PC-9 (cell line): ENCODE measurements around the gene IGLL1. TPM values are rescaled to one million over a fixed set of nuclear protein-coding genes. Genes with fewer than 3 reads are reported as not detected.

Experiments used
- BruUV-seq: library from RNA; stranded (reverse); fragments of 400-500 nt; replicated peaks from 2 replicates; lab custom pipeline; 2021; lab: Mats Ljungman, UMichigan
- CTCF ChIA-PET: fragments of 300-600 bp; sonication (Branson Sonifier 250); formaldehyde crosslinking; loops from one replicate; lab custom pipeline; 2022; ENCODE audit warnings: antibody characterized with exemption; lab: Charles Lee
- POLR2A ChIA-PET: fragments of 300-600 bp; sonication (Branson Sonifier 250); formaldehyde crosslinking; loops from one replicate; lab custom pipeline; 2022; ENCODE audit warnings: antibody characterized with exemption; ENCODE audit not compliant: unreplicated experiment; lab: Charles Lee
- DNase-seq, 2 experiments: peaks; one replicate each; pipeline versions ENCODE4 v3.0.0 to v3.0.0-alpha.2; 2015 to 2022; ENCODE audit warnings: mixed read lengths in 1 of 2
- H2AFZ ChIP-seq: fragments of 200-600 bp; sonication (generic); 2 replicates; pipeline ENCODE4 v1.8.1; 2017; ENCODE audit warnings: antibody characterized with exemption
- H3F3A ChIP-seq: fragments of 200-600 bp; sonication (generic); 2 replicates; pipeline ENCODE4 v1.8.1; 2017; ENCODE audit warnings: antibody characterized with exemption, mild to moderate bottlenecking, low read depth; ENCODE audit not compliant: insufficient read depth
- H3K27ac ChIP-seq: fragments of 200-600 bp; sonication (generic); 2 replicates; pipeline ENCODE4 v1.6.1; 2016; ENCODE audit warnings: mixed run types
- H3K27me3 ChIP-seq: fragments of 200-600 bp; sonication (generic); 2 replicates; pipeline ENCODE4 v1.6.1; 2016; ENCODE audit warnings: low read depth, mixed run types; ENCODE audit not compliant: insufficient read depth
- H3K36me3 ChIP-seq: fragments of 200-600 bp; sonication (generic); 2 replicates; pipeline ENCODE4 v1.6.1; 2016; ENCODE audit warnings: low read depth, mixed run types
- H3K4me1 ChIP-seq: fragments of 200-600 bp; sonication (generic); replicated peaks from 2 replicates; pipeline ENCODE4 v1.6.1; 2016; ENCODE audit warnings: mixed run types; ENCODE audit not compliant: insufficient read depth
- H3K4me2 ChIP-seq: fragments of 200-600 bp; sonication (generic); 2 replicates; pipeline ENCODE4 v1.6.1; 2017; ENCODE audit warnings: mixed run types
- H3K4me3 ChIP-seq: fragments of 200-600 bp; sonication (generic); 2 replicates; pipeline ENCODE4 v1.6.1; 2016; ENCODE audit warnings: mixed run types
- H3K79me2 ChIP-seq: fragments of 200-600 bp; sonication (generic); 2 replicates; pipeline ENCODE4 v1.6.1; 2017; ENCODE audit warnings: low read depth, mixed run types
- H3K9me2 ChIP-seq: fragments of 200-600 bp; sonication (generic); 2 replicates; pipeline ENCODE4 v1.8.1; 2017; ENCODE audit warnings: mild to moderate bottlenecking; ENCODE audit not compliant: insufficient read depth
- H3K9me3 ChIP-seq: fragments of 200-600 bp; sonication (generic); 2 replicates; pipeline ENCODE4 v1.8.1; 2016; ENCODE audit warnings: low read depth; ENCODE audit not compliant: insufficient read depth
- H4K20me1 ChIP-seq: fragments of 200-600 bp; sonication (generic); 2 replicates; pipeline ENCODE4 v1.8.1; 2017; ENCODE audit not compliant: insufficient read depth
- CTCF ChIP-seq: fragments of 200-600 bp; sonication (generic); conservative IDR thresholded peaks from 2 replicates; pipeline ENCODE4 v1.6.1; 2017; ENCODE audit warnings: mixed run types, antibody characterized with exemption, mild to moderate bottlenecking, moderate library complexity
- EZH2 ChIP-seq: fragments of 200-600 bp; sonication (generic); IDR thresholded peaks from 2 replicates; pipeline ENCODE4 v1.8.0; 2017; ENCODE audit warnings: antibody characterized with exemption, low read depth
- intact Hi-C: fragments of 100-400 bp; cut with micrococcal nuclease; formaldehyde crosslinking; loops from one replicate; pipeline ENCODE4 v1.10.0; 2022; ENCODE audit not compliant: unreplicated experiment
- total RNA-seq: library from RNA; stranded (reverse); gene quantifications from 2 replicates; pipeline ENCODE4 v1.2.3, GENCODE V29; 2021

Gene IGLL1
- total RNA-seq, 1 experiment from 2014 or later, result not detected

GRCh38 chr22:23569291-23569690 is 10.8 kb downstream of the IGLL1 start:
- Histone ChIP-seq H3F3A (no peaks in the 10 kb centered on the region), H3K9me2 (no peaks in the 10 kb centered on the region), H3K4me2 (no peak overlapping the region), H3K36me3 (no peaks in the 10 kb centered on the region), H4K20me1 (no peaks in the 10 kb centered on the region), H3K27ac (no peak overlapping the region), H2AFZ (no peak overlapping the region), H3K79me2 (no peaks in the 10 kb centered on the region), H3K4me1 (no peaks in the 10 kb centered on the region), H3K9me3 (no peaks in the 10 kb centered on the region), H3K27me3 (peaks cover 47% of the 10 kb centered on the region), H3K4me3 (no peak overlapping the region)
- TF ChIP-seq CTCF (no peak), EZH2 (no peak)
- intact Hi-C loops, result no loop called here
- no TSS peak for BruUV-seq
- DNase-seq, result no peak
- POLR2A ChIA-PET, result interaction anchor here (0.6 kb wide), 1 partner anchor 287 kb away, joined by 17 read pairs; no protein-coding TSS in a partner anchor
- CTCF ChIA-PET, result no interaction called here

GRCh38 chr22:23566705-23567475 is 13.2 kb downstream of the IGLL1 start:
- no peak overlapping the region for H2AFZ ChIP-seq
- no peak overlapping the region for H3K4me3 ChIP-seq
- H3K36me3 ChIP-seq, result no peaks in the 10 kb centered on the region
- BruUV-seq, result no TSS peak
- no peak overlapping the region for H3K27ac ChIP-seq
- intact Hi-C loops, result no loop called here
- no peaks in the 10 kb centered on the region for H3K9me3 ChIP-seq
- no peaks in the 10 kb centered on the region for H3K9me2 ChIP-seq
- no peaks in the 10 kb centered on the region for H3F3A ChIP-seq
- TF ChIP-seq EZH2 (no peak), CTCF (no peak)
- H3K79me2 ChIP-seq, result no peaks in the 10 kb centered on the region
- no peak overlapping the region for H3K4me2 ChIP-seq
- POLR2A ChIA-PET, result no interaction called here
- H3K27me3 ChIP-seq, result peaks cover 49% of the 10 kb centered on the region
- no peaks in the 10 kb centered on the region for H4K20me1 ChIP-seq
- no peak for DNase-seq
- H3K4me1 ChIP-seq, result no peaks in the 10 kb centered on the region
- CTCF ChIA-PET, result no interaction called here

GRCh38 chr22:23565915-23566704 is 14.0 kb downstream of the IGLL1 start:
- BruUV-seq, result no TSS peak
- no peak for DNase-seq
- no peaks in the 10 kb centered on the region for H3F3A ChIP-seq
- no peak for TF ChIP-seq CTCF
- no peak for TF ChIP-seq EZH2
- H3K4me1 ChIP-seq, result no peaks in the 10 kb centered on the region
- H3K9me2 ChIP-seq, result no peaks in the 10 kb centered on the region
- POLR2A ChIA-PET, result no interaction called here
- no peaks in the 10 kb centered on the region for H4K20me1 ChIP-seq
- H2AFZ ChIP-seq, result no peak overlapping the region
- no peaks in the 10 kb centered on the region for H3K79me2 ChIP-seq
- H3K4me3 ChIP-seq, result no peak overlapping the region
- H3K36me3 ChIP-seq, result no peaks in the 10 kb centered on the region
- intact Hi-C loops, result no loop called here
- H3K27ac ChIP-seq, result no peak overlapping the region
- CTCF ChIA-PET, result no interaction called here
- H3K9me3 ChIP-seq, result no peaks in the 10 kb centered on the region
- peaks cover 50% of the 10 kb centered on the region for H3K27me3 ChIP-seq
- no peak overlapping the region for H3K4me2 ChIP-seq
